ENCODE data around the gene ZNF132.

Gene ZNF132

GRCh38 chr19:58475714-58476497, 36.0 kb upstream of the ZNF132 start, which contains the start of gene ZNF446 (continued):
- TF ChIP-seq ZFHX2 (tag by site-specific recombination; conservative IDR thresholded peaks at IDR 0.05) (peak; percentile 92), ZNF629 (tag by site-specific recombination; IDR thresholded peaks at IDR 0.05) (peak; percentile 55; the same call in 1 of the 2 replicates), GLIS1 (tag by site-specific recombination; IDR thresholded peaks at IDR 0.05) (peak; percentile 95), ZNF335 (tag by site-specific recombination; conservative IDR thresholded peaks at IDR 0.05) (peak; percentile 100), SP2 (tag by site-specific recombination; IDR thresholded peaks at IDR 0.05) (peak; percentile 80), ZNF423 (tag by site-specific recombination; IDR thresholded peaks at IDR 0.05) (peak; percentile 66), ZBTB7A (tag by site-specific recombination; IDR thresholded peaks at IDR 0.05; ENCODE audit: low read depth) (no peak), ZNF610 (tag by site-specific recombination; IDR thresholded peaks at IDR 0.05; ENCODE audit: borderline replicate concordance) (0 out of 2 replicates have a peak, but pooled peaks have one; percentile 37), ZBTB21 (tag by site-specific recombination; IDR thresholded peaks at IDR 0.05) (peak; percentile 33; the same call in 1 of the 2 replicates), ZNF211 (tag by site-specific recombination; IDR thresholded peaks at IDR 0.05; ENCODE audit: low read depth) (no peak), EGR2 (tag by site-specific recombination; IDR thresholded peaks at IDR 0.05; ENCODE audit: low read depth) (peak; percentile 83), ZNF175 (tag by site-specific recombination; IDR thresholded peaks at IDR 0.05) (no peak), ZNF747 (tag by site-specific recombination; IDR thresholded peaks at IDR 0.05) (no peak), PRDM1 (tag by site-specific recombination; IDR thresholded peaks at IDR 0.05) (no peak), ZBTB17 (tag by site-specific recombination; IDR thresholded peaks at IDR 0.05) (peak; percentile 89), ZNF701 (tag by site-specific recombination; IDR thresholded peaks at IDR 0.05) (no peak), ZNF664 (tag by site-specific recombination; IDR thresholded peaks at IDR 0.05) (no peak), ZFP37 (tag by site-specific recombination; IDR thresholded peaks at IDR 0.05) (no peak; the same call in none of the 2 replicates), ZSCAN23 (tag by site-specific recombination; IDR thresholded peaks at IDR 0.05) (no peak), WT1 (tag by site-specific recombination; IDR thresholded peaks at IDR 0.05) (no peak), ZNF549 (tag by site-specific recombination; IDR thresholded peaks at IDR 0.05) (no peak), ZIC2 (tag by site-specific recombination; IDR thresholded peaks at IDR 0.05) (peak; percentile 76), ZNF791 (tag by site-specific recombination; IDR thresholded peaks at IDR 0.05) (no peak), SALL2 (tag by site-specific recombination; IDR thresholded peaks at IDR 0.05; ENCODE audit: borderline replicate concordance) (no peak), ZNF221 (tag by site-specific recombination; IDR thresholded peaks at IDR 0.05; ENCODE audit: borderline replicate concordance) (no peak), ZNF121 (tag by site-specific recombination; IDR thresholded peaks at IDR 0.05) (no peak), ZNF548 (tag by site-specific recombination; IDR thresholded peaks at IDR 0.05) (no peak), ZNF114 (tag by site-specific recombination; IDR thresholded peaks at IDR 0.05) (no peak), ZNF16 (tag by site-specific recombination; IDR thresholded peaks at IDR 0.05; ENCODE audit: low read depth) (no peak)
- TF ChIP-seq, protein P1, sequence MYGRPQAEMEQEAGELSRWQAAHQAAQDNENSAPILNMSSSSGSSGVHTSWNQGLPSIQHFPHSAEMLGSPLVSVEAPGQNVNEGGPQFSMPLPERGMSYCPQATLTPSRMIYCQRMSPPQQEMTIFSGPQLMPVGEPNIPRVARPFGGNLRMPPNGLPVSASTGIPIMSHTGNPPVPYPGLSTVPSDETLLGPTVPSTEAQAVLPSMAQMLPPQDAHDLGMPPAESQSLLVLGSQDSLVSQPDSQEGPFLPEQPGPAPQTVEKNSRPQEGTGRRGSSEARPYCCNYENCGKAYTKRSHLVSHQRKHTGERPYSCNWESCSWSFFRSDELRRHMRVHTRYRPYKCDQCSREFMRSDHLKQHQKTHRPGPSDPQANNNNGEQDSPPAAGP (tag by site-specific recombination; IDR thresholded peaks at IDR 0.05), result no peak
- TF ChIP-seq, protein P2, sequence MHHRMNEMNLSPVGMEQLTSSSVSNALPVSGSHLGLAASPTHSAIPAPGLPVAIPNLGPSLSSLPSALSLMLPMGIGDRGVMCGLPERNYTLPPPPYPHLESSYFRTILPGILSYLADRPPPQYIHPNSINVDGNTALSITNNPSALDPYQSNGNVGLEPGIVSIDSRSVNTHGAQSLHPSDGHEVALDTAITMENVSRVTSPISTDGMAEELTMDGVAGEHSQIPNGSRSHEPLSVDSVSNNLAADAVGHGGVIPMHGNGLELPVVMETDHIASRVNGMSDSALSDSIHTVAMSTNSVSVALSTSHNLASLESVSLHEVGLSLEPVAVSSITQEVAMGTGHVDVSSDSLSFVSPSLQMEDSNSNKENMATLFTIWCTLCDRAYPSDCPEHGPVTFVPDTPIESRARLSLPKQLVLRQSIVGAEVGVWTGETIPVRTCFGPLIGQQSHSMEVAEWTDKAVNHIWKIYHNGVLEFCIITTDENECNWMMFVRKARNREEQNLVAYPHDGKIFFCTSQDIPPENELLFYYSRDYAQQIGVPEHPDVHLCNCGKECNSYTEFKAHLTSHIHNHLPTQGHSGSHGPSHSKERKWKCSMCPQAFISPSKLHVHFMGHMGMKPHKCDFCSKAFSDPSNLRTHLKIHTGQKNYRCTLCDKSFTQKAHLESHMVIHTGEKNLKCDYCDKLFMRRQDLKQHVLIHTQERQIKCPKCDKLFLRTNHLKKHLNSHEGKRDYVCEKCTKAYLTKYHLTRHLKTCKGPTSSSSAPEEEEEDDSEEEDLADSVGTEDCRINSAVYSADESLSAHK (tag by site-specific recombination; IDR thresholded peaks at IDR 0.05), result no peak; the same call in 1 of the 2 replicates
- TF ChIP-seq, protein P3, sequence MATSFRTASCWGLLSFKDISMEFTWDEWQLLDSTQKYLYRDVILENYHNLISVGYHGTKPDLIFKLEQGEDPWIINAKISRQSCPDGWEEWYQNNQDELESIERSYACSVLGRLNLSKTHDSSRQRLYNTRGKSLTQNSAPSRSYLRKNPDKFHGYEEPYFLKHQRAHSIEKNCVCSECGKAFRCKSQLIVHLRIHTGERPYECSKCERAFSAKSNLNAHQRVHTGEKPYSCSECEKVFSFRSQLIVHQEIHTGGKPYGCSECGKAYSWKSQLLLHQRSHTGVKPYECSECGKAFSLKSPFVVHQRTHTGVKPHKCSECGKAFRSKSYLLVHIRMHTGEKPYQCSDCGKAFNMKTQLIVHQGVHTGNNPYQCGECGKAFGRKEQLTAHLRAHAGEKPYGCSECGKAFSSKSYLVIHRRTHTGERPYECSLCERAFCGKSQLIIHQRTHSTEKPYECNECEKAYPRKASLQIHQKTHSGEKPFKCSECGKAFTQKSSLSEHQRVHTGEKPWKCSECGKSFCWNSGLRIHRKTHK (tag by site-specific recombination; IDR thresholded peaks at IDR 0.05), result no peak
- TF ChIP-seq, protein P4, sequence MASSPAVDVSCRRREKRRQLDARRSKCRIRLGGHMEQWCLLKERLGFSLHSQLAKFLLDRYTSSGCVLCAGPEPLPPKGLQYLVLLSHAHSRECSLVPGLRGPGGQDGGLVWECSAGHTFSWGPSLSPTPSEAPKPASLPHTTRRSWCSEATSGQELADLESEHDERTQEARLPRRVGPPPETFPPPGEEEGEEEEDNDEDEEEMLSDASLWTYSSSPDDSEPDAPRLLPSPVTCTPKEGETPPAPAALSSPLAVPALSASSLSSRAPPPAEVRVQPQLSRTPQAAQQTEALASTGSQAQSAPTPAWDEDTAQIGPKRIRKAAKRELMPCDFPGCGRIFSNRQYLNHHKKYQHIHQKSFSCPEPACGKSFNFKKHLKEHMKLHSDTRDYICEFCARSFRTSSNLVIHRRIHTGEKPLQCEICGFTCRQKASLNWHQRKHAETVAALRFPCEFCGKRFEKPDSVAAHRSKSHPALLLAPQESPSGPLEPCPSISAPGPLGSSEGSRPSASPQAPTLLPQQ (tag by site-specific recombination; IDR thresholded peaks at IDR 0.05), result peak; percentile 46
- TF ChIP-seq, protein P5, sequence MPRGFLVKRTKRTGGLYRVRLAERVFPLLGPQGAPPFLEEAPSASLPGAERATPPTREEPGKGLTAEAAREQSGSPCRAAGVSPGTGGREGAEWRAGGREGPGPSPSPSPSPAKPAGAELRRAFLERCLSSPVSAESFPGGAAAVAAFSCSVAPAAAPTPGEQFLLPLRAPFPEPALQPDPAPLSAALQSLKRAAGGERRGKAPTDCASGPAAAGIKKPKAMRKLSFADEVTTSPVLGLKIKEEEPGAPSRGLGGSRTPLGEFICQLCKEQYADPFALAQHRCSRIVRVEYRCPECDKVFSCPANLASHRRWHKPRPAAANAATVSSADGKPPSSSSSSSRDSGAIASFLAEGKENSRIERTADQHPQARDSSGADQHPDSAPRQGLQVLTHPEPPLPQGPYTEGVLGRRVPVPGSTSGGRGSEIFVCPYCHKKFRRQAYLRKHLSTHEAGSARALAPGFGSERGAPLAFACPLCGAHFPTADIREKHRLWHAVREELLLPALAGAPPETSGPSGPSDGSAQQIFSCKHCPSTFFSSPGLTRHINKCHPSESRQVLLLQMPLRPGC (tag by site-specific recombination; IDR thresholded peaks at IDR 0.05), result no peak
